Stimulated activated CD8-positive, alpha-beta memory T cell treated with anti-CD3 and anti-CD28 coated beads, Interleukin-15, amount 100 ng/mL, for 24 hours (primary cell): Measurements from ENCODE around the gene TMOD4.

Source experiments
- DNase-seq: peaks from one replicate; pipeline ENCODE4 v3.0.0-alpha.2; 2020; ENCODE audit warnings: low read depth

TMOD4 gene

GRCh38 chr1:151142411-151143056, 33.2 kb downstream of the TMOD4 start:
- DNase-seq, result no peak

- no peak for DNase-seq
Observed at GRCh38 chr1:151137789-151138188, 38.0 kb downstream of the TMOD4 start.

GRCh38 chr1:151135433-151136385, 40.1 kb downstream of the TMOD4 start:
- no peak for DNase-seq

GRCh38 chr1:151134991-151135390, 40.8 kb downstream of the TMOD4 start:
- DNase-seq, result no peak

- no peak for DNase-seq
Observed at GRCh38 chr1:151134396-151134795, 41.4 kb downstream of the TMOD4 start.

GRCh38 chr1:151133018-151133806, 42.6 kb downstream of the TMOD4 start:
- DNase-seq, result no peak

GRCh38 chr1:151132335-151133017, 43.3 kb downstream of the TMOD4 start:
- no peak for DNase-seq

- no peak for DNase-seq
Observed at GRCh38 chr1:151131701-151132334, 44.0 kb downstream of the TMOD4 start.

- peak; percentile 42 for DNase-seq
Observed at GRCh38 chr1:151130987-151131586, 44.7 kb downstream of the TMOD4 start.

GRCh38 chr1:151128800-151129199, 47.0 kb downstream of the TMOD4 start:
- DNase-seq, result no peak

GRCh38 chr1:151124763-151125403, 50.9 kb downstream of the TMOD4 start:
- no peak for DNase-seq
